ENCODE data around the gene SETBP1.

The SETBP1 gene

GRCh38 chr18:45025089-45025450 is 344.4 kb downstream of the SETBP1 start:
- no peaks in the 10 kb centered on the region for H3K9me3 ChIP-seq (ENCODE audit: control insufficient read depth, low read length)
- WGBS, result 100% methylated on average over 3 of the region's 4 CpGs

GRCh38 chr18:45026162-45026561 is 345.5 kb downstream of the SETBP1 start:
- H2BK120ac ChIP-seq (ENCODE audit: low read depth, low read length), result no peak overlapping the region
- no peaks in the 10 kb centered on the region for H3K4me1 ChIP-seq (ENCODE audit: control insufficient read depth, insufficient read depth, low read depth, low read length)
- 93% methylated on average over 3 of the region's 3 CpGs for WGBS
- no peaks in the 10 kb centered on the region for H3K9me3 ChIP-seq (ENCODE audit: control insufficient read depth, low read length)
- no peak overlapping the region for H3K4me2 ChIP-seq (ENCODE audit: low read length, poor library complexity, severe bottlenecking)
- no peak overlapping the region for H3K23ac ChIP-seq (ENCODE audit: low read length in 2 of 2)
- no peak overlapping the region for H4K8ac ChIP-seq (ENCODE audit: low read length)
- H3K36me3 ChIP-seq (ENCODE audit: control insufficient read depth in 1 of 2, insufficient read depth in 2 of 2, low read depth in 1 of 2, low read length in 2 of 2), result no peaks in the 10 kb centered on the region
- H3K14ac ChIP-seq (ENCODE audit: low read length in 2 of 2), result no peak overlapping the region
- H2BK15ac ChIP-seq (ENCODE audit: low read depth, poor library complexity, severe bottlenecking), result no peak overlapping the region
- H3K9ac ChIP-seq (ENCODE audit: low read length), result no peak overlapping the region
- H2AK5ac ChIP-seq (ENCODE audit: low read length, severe bottlenecking), result no peak overlapping the region
- H2BK12ac ChIP-seq (ENCODE audit: low read length in 2 of 2), result no peak overlapping the region
- peaks cover 3% of the 10 kb centered on the region for H3K79me1 ChIP-seq (replicated peaks; ENCODE audit: low read length, poor library complexity, severe bottlenecking)
- DNase-seq, result no peak
- H4K91ac ChIP-seq (ENCODE audit: low read length), result no peak overlapping the region
- no peak overlapping the region for H3K27ac ChIP-seq (ENCODE audit: low read length, poor library complexity, severe bottlenecking)
- H3K18ac ChIP-seq (ENCODE audit: low read depth in 1 of 2, low read length in 2 of 2), result no peak overlapping the region
- H3K4ac ChIP-seq (ENCODE audit: low read depth in 1 of 2, low read length in 2 of 2), result no peak overlapping the region
- no peaks in the 10 kb centered on the region for H3K27me3 ChIP-seq (ENCODE audit: control insufficient read depth in 1 of 2, insufficient read depth in 1 of 2, low read length in 2 of 2)
- no peak overlapping the region for H2AFZ ChIP-seq (ENCODE audit: low read depth, low read length)
- no peak overlapping the region for H3K4me3 ChIP-seq (ENCODE audit: insufficient read depth in 1 of 2, low read depth in 1 of 2, low read length in 2 of 2)
- H2BK5ac ChIP-seq (ENCODE audit: low read depth, low read length, poor library complexity, severe bottlenecking), result no peak overlapping the region

More at GRCh38 chr18:45025089-45025450, 344.4 kb downstream of the SETBP1 start:
- Histone ChIP-seq H2BK5ac (ENCODE audit: low read depth, low read length, poor library complexity, severe bottlenecking) (no peak overlapping the region), H3K9ac (ENCODE audit: low read length) (no peak overlapping the region), H3K4me2 (ENCODE audit: low read length, poor library complexity, severe bottlenecking) (no peak overlapping the region), H3K27ac (ENCODE audit: low read length, poor library complexity, severe bottlenecking) (no peak overlapping the region), H3K79me1 (replicated peaks; ENCODE audit: low read length, poor library complexity, severe bottlenecking) (peaks cover 3% of the 10 kb centered on the region), H3K4me1 (ENCODE audit: control insufficient read depth, insufficient read depth, low read depth, low read length) (no peaks in the 10 kb centered on the region), H2BK120ac (ENCODE audit: low read depth, low read length) (no peak overlapping the region), H4K91ac (ENCODE audit: low read length) (no peak overlapping the region), H2AK5ac (ENCODE audit: low read length, severe bottlenecking) (no peak overlapping the region), H3K27me3 (ENCODE audit: control insufficient read depth in 1 of 2, insufficient read depth in 1 of 2, low read length in 2 of 2) (no peaks in the 10 kb centered on the region), H3K18ac (ENCODE audit: low read depth in 1 of 2, low read length in 2 of 2) (no peak overlapping the region), H4K8ac (ENCODE audit: low read length) (no peak overlapping the region), H2AFZ (ENCODE audit: low read depth, low read length) (no peak overlapping the region), H3K23ac (ENCODE audit: low read length in 2 of 2) (no peak overlapping the region), H3K36me3 (ENCODE audit: control insufficient read depth in 1 of 2, insufficient read depth in 2 of 2, low read depth in 1 of 2, low read length in 2 of 2) (no peaks in the 10 kb centered on the region), H2BK12ac (ENCODE audit: low read length in 2 of 2) (no peak overlapping the region), H3K4ac (ENCODE audit: low read depth in 1 of 2, low read length in 2 of 2) (no peak overlapping the region), H2BK15ac (ENCODE audit: low read depth, poor library complexity, severe bottlenecking) (no peak overlapping the region), H3K14ac (ENCODE audit: low read length in 2 of 2) (no peak overlapping the region), H3K4me3 (ENCODE audit: insufficient read depth in 1 of 2, low read depth in 1 of 2, low read length in 2 of 2) (no peak overlapping the region)
- no peak for DNase-seq

GRCh38 chr18:45034179-45034578 is 353.5 kb downstream of the SETBP1 start:
- Histone ChIP-seq H2BK12ac (ENCODE audit: low read length in 2 of 2) (no peak overlapping the region), H3K4me2 (ENCODE audit: low read length, poor library complexity, severe bottlenecking) (no peak overlapping the region), H2BK15ac (ENCODE audit: low read depth, poor library complexity, severe bottlenecking) (no peak overlapping the region), H2AFZ (ENCODE audit: low read depth, low read length) (no peak overlapping the region), H3K18ac (ENCODE audit: low read depth in 1 of 2, low read length in 2 of 2) (no peak overlapping the region), H3K4me1 (ENCODE audit: control insufficient read depth, insufficient read depth, low read depth, low read length) (no peaks in the 10 kb centered on the region), H3K23ac (ENCODE audit: low read length in 2 of 2) (no peak overlapping the region), H3K4me3 (ENCODE audit: insufficient read depth in 1 of 2, low read depth in 1 of 2, low read length in 2 of 2) (no peak overlapping the region), H3K9ac (ENCODE audit: low read length) (no peak overlapping the region), H4K8ac (ENCODE audit: low read length) (no peak overlapping the region), H3K4ac (ENCODE audit: low read depth in 1 of 2, low read length in 2 of 2) (no peak overlapping the region), H3K27ac (ENCODE audit: low read length, poor library complexity, severe bottlenecking) (no peak overlapping the region), H3K14ac (ENCODE audit: low read length in 2 of 2) (no peak overlapping the region), H2AK5ac (ENCODE audit: low read length, severe bottlenecking) (no peak overlapping the region), H3K27me3 (ENCODE audit: control insufficient read depth in 1 of 2, insufficient read depth in 1 of 2, low read length in 2 of 2) (no peaks in the 10 kb centered on the region), H3K79me1 (replicated peaks; ENCODE audit: low read length, poor library complexity, severe bottlenecking) (peaks cover 4% of the 10 kb centered on the region), H2BK5ac (ENCODE audit: low read depth, low read length, poor library complexity, severe bottlenecking) (no peak overlapping the region), H3K9me3 (ENCODE audit: control insufficient read depth, low read length) (no peaks in the 10 kb centered on the region), H4K91ac (ENCODE audit: low read length) (no peak overlapping the region), H3K36me3 (ENCODE audit: control insufficient read depth in 1 of 2, insufficient read depth in 2 of 2, low read depth in 1 of 2, low read length in 2 of 2) (peaks cover 3 to 5% of the 10 kb centered on the region in 2 experiments), H2BK120ac (ENCODE audit: low read depth, low read length) (no peak overlapping the region)
- WGBS, result 74% methylated on average over 7 of the region's 8 CpGs
- DNase-seq, result no peak

- H3K4me2 ChIP-seq (ENCODE audit: low read length, poor library complexity, severe bottlenecking), result no peak overlapping the region
- H4K91ac ChIP-seq (ENCODE audit: low read length), result no peak overlapping the region
- no peaks in the 10 kb centered on the region for H3K4me1 ChIP-seq (ENCODE audit: control insufficient read depth, insufficient read depth, low read depth, low read length)
- no peak overlapping the region for H3K14ac ChIP-seq (ENCODE audit: low read length in 2 of 2)
- no peak overlapping the region for H3K4me3 ChIP-seq (ENCODE audit: insufficient read depth in 1 of 2, low read depth in 1 of 2, low read length in 2 of 2)
- H3K27me3 ChIP-seq (ENCODE audit: control insufficient read depth in 1 of 2, insufficient read depth in 1 of 2, low read length in 2 of 2), result no peaks in the 10 kb centered on the region
- no peak overlapping the region for H3K27ac ChIP-seq (ENCODE audit: low read length, poor library complexity, severe bottlenecking)
- WGBS, result 87% methylated on average over 2 of the region's 2 CpGs
- H3K36me3 ChIP-seq (ENCODE audit: control insufficient read depth in 1 of 2, insufficient read depth in 2 of 2, low read depth in 1 of 2, low read length in 2 of 2), result peaks cover 6 to 13% of the 10 kb centered on the region in 2 experiments
- H3K18ac ChIP-seq (ENCODE audit: low read depth in 1 of 2, low read length in 2 of 2), result no peak overlapping the region
- H2BK120ac ChIP-seq (ENCODE audit: low read depth, low read length), result no peak overlapping the region
- no peak overlapping the region for H2BK12ac ChIP-seq (ENCODE audit: low read length in 2 of 2)
- H2AK5ac ChIP-seq (ENCODE audit: low read length, severe bottlenecking), result no peak overlapping the region
- H3K79me1 ChIP-seq (replicated peaks; ENCODE audit: low read length, poor library complexity, severe bottlenecking), result peaks cover 4% of the 10 kb centered on the region
- H3K23ac ChIP-seq (ENCODE audit: low read length in 2 of 2), result no peak overlapping the region
- no peak overlapping the region for H2AFZ ChIP-seq (ENCODE audit: low read depth, low read length)
- H3K9ac ChIP-seq (ENCODE audit: low read length), result no peak overlapping the region
- H2BK15ac ChIP-seq (ENCODE audit: low read depth, poor library complexity, severe bottlenecking), result no peak overlapping the region
- no peak for DNase-seq
- H4K8ac ChIP-seq (ENCODE audit: low read length), result no peak overlapping the region
- no peak overlapping the region for H3K4ac ChIP-seq (ENCODE audit: low read depth in 1 of 2, low read length in 2 of 2)
- H3K9me3 ChIP-seq (ENCODE audit: control insufficient read depth, low read length), result no peaks in the 10 kb centered on the region
- H2BK5ac ChIP-seq (ENCODE audit: low read depth, low read length, poor library complexity, severe bottlenecking), result no peak overlapping the region
Observed at GRCh38 chr18:45037618-45038017, 356.9 kb downstream of the SETBP1 start.
